HL-60 (cell line): ENCODE measurements around the gene RSU1.

Experiments used
- TF ChIP-seq, protein P1 (sequence below): IDR thresholded peaks from one replicate; pipeline ENCODE4 v1.5.1; 2011; ENCODE audit warnings: low read length, control low read depth, inconsistent platforms; ENCODE audit not compliant: insufficient read depth
- TF ChIP-seq, protein P2 (sequence below): IDR thresholded peaks from 2 replicates; pipeline ENCODE4 v1.6.1; 2012; ENCODE audit warnings: low read depth; ENCODE audit not compliant: insufficient replicate concordance

DNA sequence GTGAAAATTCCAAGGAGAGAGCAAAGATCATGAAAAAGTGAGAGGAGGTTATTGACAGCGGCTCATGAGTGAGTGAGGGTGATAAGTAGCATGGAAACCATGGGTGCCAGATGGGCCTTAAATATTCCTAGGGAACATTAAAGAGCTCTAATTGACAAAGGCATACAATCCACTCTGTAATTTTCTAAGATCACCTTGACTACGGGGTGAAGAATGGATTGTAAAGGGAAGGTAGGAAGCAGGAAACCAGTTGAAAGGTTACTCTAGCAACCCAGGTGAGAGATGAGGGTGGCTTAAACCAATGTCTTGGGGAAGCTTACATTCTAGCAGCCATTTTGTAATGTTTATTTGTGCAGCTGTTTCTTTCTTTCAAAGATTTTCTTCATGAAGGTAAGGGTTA, 75.7 kb downstream of the RSU1 start:
- TF ChIP-seq, protein P1, sequence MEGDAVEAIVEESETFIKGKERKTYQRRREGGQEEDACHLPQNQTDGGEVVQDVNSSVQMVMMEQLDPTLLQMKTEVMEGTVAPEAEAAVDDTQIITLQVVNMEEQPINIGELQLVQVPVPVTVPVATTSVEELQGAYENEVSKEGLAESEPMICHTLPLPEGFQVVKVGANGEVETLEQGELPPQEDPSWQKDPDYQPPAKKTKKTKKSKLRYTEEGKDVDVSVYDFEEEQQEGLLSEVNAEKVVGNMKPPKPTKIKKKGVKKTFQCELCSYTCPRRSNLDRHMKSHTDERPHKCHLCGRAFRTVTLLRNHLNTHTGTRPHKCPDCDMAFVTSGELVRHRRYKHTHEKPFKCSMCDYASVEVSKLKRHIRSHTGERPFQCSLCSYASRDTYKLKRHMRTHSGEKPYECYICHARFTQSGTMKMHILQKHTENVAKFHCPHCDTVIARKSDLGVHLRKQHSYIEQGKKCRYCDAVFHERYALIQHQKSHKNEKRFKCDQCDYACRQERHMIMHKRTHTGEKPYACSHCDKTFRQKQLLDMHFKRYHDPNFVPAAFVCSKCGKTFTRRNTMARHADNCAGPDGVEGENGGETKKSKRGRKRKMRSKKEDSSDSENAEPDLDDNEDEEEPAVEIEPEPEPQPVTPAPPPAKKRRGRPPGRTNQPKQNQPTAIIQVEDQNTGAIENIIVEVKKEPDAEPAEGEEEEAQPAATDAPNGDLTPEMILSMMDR, result no peak
- TF ChIP-seq, protein P2, sequence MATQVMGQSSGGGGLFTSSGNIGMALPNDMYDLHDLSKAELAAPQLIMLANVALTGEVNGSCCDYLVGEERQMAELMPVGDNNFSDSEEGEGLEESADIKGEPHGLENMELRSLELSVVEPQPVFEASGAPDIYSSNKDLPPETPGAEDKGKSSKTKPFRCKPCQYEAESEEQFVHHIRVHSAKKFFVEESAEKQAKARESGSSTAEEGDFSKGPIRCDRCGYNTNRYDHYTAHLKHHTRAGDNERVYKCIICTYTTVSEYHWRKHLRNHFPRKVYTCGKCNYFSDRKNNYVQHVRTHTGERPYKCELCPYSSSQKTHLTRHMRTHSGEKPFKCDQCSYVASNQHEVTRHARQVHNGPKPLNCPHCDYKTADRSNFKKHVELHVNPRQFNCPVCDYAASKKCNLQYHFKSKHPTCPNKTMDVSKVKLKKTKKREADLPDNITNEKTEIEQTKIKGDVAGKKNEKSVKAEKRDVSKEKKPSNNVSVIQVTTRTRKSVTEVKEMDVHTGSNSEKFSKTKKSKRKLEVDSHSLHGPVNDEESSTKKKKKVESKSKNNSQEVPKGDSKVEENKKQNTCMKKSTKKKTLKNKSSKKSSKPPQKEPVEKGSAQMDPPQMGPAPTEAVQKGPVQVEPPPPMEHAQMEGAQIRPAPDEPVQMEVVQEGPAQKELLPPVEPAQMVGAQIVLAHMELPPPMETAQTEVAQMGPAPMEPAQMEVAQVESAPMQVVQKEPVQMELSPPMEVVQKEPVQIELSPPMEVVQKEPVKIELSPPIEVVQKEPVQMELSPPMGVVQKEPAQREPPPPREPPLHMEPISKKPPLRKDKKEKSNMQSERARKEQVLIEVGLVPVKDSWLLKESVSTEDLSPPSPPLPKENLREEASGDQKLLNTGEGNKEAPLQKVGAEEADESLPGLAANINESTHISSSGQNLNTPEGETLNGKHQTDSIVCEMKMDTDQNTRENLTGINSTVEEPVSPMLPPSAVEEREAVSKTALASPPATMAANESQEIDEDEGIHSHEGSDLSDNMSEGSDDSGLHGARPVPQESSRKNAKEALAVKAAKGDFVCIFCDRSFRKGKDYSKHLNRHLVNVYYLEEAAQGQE, result no peak
